HEK293T (cell line): ENCODE results near the gene TMEM154.

Experiments used
- CTCF ChIA-PET: fragments of 350-600 bp; formaldehyde crosslinking; extraction: SDS; loops from one replicate; lab custom pipeline; 2021; ENCODE audit warnings: antibody characterized with exemption, inconsistent platforms; lab: Yijun Ruan, JAX
- POLR2A ChIA-PET: fragments of 350-600 bp; formaldehyde crosslinking; extraction: SDS; loops from one replicate; lab custom pipeline; 2020; ENCODE audit warnings: antibody characterized with exemption, inconsistent platforms; lab: Yijun Ruan, JAX
- DNase-seq: peaks from one replicate; pipeline ENCODE4 v3.0.0; 2012; ENCODE audit warnings: mixed read lengths; ENCODE audit errors: extremely low spot score
- ARNT ChIP-seq: fragments of 450-650 bp; IDR thresholded peaks from 2 replicates; pipeline ENCODE4 v1.6.1; 2017; ENCODE audit warnings: mild to moderate bottlenecking
- BHLHE40 ChIP-seq: fragments of 450-650 bp; IDR thresholded peaks from 2 replicates; pipeline ENCODE4 v1.6.1; 2016; ENCODE audit warnings: mild to moderate bottlenecking, moderate library complexity, borderline replicate concordance
- CTBP1 ChIP-seq: fragments of 450-650 bp; IDR thresholded peaks from 2 replicates; pipeline ENCODE4 v1.6.1; 2016; ENCODE audit warnings: borderline replicate concordance
- ELF4 ChIP-seq: fragments of 450-650 bp; IDR thresholded peaks from 2 replicates; pipeline ENCODE4 v1.6.1; 2017; ENCODE audit warnings: antibody characterized with exemption
- FOXA1 ChIP-seq: fragments of 450-650 bp; IDR thresholded peaks from 2 replicates; pipeline ENCODE4 v1.6.1; 2016; ENCODE audit warnings: mild to moderate bottlenecking
- FOXK2 ChIP-seq: fragments of 450-650 bp; IDR thresholded peaks from 2 replicates; pipeline ENCODE4 v1.6.1; 2016; ENCODE audit warnings: mild to moderate bottlenecking
- FOXM1 ChIP-seq: fragments of 450-650 bp; IDR thresholded peaks from 2 replicates; pipeline ENCODE4 v1.6.1; 2017; ENCODE audit warnings: mild to moderate bottlenecking, borderline replicate concordance
- HDGF ChIP-seq: fragments of 450-650 bp; IDR thresholded peaks from 2 replicates; pipeline ENCODE4 v1.6.1; 2017; ENCODE audit warnings: antibody characterized with exemption, borderline replicate concordance
- L3MBTL2 ChIP-seq: fragments of 450-650 bp; conservative IDR thresholded peaks from 2 replicates; pipeline ENCODE4 v1.6.1; 2016; ENCODE audit warnings: mild to moderate bottlenecking
- LEF1 ChIP-seq: fragments of 450-650 bp; IDR thresholded peaks from 2 replicates; pipeline ENCODE4 v1.6.1; 2017; ENCODE audit warnings: mild to moderate bottlenecking, borderline replicate concordance
- NFRKB ChIP-seq: fragments of 450-650 bp; IDR thresholded peaks from 2 replicates; pipeline ENCODE4 v1.6.1; 2016; ENCODE audit warnings: mild to moderate bottlenecking, moderate library complexity
- SP1 ChIP-seq: fragments of 450-650 bp; IDR thresholded peaks from 2 replicates; pipeline ENCODE4 v1.6.1; 2017
- SUZ12 ChIP-seq: fragments of 450-650 bp; IDR thresholded peaks from 2 replicates; pipeline ENCODE4 v1.6.1; 2016; ENCODE audit warnings: mild to moderate bottlenecking
- TARDBP ChIP-seq: fragments of 450-650 bp; IDR thresholded peaks from 2 replicates; pipeline ENCODE4 v1.6.1; 2016
- ZNF384 ChIP-seq: fragments of 450-650 bp; IDR thresholded peaks from 2 replicates; pipeline ENCODE4 v1.6.1; 2016
- TF ChIP-seq, protein P1 (sequence below): fragments of 450-650 bp; IDR thresholded peaks from 2 replicates; pipeline ENCODE4 v1.6.1; 2016

The TMEM154 gene

DNA sequence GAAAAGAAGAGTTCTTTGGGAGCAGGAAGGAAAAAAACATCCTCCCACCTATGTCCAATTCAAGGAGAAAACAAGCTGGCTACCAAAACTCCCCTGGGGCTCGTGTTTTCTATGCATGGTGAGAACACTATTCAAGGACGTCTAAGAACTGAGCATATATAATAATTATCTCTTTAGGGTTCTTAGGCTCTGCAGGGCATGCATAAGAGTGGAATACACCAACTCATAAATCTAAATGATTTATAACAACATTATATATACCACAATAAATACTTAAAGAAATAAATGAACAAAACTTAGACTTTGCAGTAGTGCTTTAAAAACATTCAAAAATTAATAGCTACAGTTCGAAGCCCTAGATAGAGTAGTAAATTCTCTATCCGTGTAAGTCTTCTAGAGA is 19.5 kb upstream of the TMEM154 start:
- TF ChIP-seq, protein P1, sequence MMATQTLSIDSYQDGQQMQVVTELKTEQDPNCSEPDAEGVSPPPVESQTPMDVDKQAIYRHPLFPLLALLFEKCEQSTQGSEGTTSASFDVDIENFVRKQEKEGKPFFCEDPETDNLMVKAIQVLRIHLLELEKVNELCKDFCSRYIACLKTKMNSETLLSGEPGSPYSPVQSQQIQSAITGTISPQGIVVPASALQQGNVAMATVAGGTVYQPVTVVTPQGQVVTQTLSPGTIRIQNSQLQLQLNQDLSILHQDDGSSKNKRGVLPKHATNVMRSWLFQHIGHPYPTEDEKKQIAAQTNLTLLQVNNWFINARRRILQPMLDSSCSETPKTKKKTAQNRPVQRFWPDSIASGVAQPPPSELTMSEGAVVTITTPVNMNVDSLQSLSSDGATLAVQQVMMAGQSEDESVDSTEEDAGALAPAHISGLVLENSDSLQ: peak; percentile 64; the same call in 1 of the 2 replicates
- TF ChIP-seq NFRKB (no peak), FOXK2 (no peak)
- DNase-seq: no peak
- POLR2A ChIA-PET: no interaction called here
- CTCF ChIA-PET: interaction anchor here (0.6 kb wide), 1 partner anchor 463 kb away, joined by 3 read pairs; no protein-coding TSS in a partner anchor

DNA sequence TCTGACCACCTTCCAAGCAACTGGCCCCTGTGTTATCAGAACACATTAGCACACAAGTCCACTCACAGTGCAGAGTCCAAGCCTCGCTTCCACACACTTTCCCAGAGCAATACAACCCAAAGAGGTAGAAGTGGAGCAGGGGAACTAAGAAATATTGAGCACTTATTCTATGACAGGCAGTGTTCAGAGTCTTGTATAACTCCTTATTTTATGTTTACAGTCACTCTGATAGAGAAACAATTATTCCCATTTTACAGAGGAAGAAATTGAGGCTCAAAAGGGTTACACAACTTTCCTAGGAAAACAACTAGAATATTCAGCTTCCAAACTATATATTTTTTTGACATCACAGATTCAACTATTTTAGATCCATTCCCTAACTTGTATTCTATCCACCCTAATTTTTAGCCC is 18.3 kb upstream of the TMEM154 start:
- TF ChIP-seq FOXK2 (no peak), FOXM1 (no peak), TARDBP (no peak), HDGF (no peak), ARNT (no peak), LEF1 (no peak), ZNF384 (no peak), NFRKB (no peak), L3MBTL2 (no peak), CTBP1 (no peak), ELF4 (no peak), SP1 (no peak), BHLHE40 (no peak), SUZ12 (no peak), FOXA1 (no peak)
- TF ChIP-seq, protein P1: no peak
- ChIA-PET CTCF (no interaction called here), POLR2A (no interaction called here)
- DNase-seq: no peak

DNA sequence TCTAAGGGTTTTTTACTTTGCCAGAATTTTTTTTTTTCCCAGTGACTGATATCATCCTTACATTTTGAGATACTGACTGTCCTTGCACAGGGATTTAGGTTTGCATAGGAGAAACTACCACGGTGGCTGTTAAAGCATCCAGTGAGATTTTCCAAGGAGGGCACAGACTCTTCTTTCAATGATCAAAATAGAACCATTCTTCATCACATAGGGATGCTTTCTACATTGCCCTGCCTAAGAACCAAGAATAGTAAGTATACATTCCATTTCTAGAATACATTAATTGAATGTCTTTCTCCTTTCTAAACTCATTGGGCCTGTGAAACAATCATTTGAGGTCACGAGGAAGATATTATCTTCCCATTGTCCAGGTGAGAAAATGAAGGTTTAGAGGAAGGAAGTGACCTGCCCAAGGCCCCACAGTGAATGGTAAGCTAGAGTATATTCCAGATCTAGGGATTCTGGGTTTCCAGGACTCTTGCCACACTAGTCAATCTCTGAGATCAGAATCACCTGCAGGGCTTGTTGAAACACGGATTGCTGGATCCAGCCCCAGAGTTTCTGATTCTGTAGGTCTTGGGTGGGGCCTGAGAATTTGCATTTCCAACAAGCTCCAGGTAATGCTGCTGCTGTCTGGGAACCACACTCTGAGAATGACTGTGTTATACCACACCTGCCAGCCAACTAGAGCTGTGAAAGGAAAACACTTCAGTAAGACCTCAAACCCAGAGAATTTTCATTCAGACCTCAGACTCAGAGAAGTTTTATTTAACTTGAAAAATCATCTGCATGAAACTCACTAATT is 17.7 kb upstream of the TMEM154 start:
- DNase-seq: no peak
- TF ChIP-seq ARNT (no peak), ZNF384 (no peak), HDGF (no peak), FOXA1 (no peak), L3MBTL2 (no peak), CTBP1 (no peak), SP1 (no peak), SUZ12 (no peak), BHLHE40 (no peak), ELF4 (no peak), NFRKB (no peak)
- TF ChIP-seq, protein P1: no peak
- ChIA-PET CTCF (no interaction called here), POLR2A (no interaction called here)

DNA sequence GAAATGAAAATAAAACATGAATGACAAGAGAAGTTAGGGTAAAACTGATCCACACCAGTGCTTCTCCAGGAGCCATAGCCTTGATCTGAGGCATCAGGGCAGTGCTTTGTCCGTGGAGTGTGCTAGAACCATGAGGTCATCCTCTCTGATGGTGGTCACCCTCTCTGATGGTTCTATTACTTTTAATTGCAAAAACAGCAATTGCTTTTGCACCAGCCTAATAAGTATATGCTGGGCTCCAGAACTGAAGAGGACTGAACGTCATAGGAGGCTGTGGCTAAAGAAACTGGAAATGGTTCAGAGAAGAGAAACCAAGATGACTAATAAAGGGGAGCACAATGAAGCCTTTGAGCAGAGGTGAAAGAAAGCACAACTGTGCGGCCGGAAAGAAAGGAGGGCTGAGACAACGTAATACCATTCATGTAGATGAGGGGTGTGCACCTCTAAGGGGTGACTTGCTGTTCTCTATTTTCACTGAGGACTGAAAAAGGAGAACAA is 17.0 kb upstream of the TMEM154 start:
- no peak for DNase-seq
- ChIA-PET POLR2A (no interaction called here), CTCF (no interaction called here)
- TF ChIP-seq FOXA1 (no peak), ZNF384 (no peak), NFRKB (no peak), SUZ12 (no peak), FOXK2 (no peak), ELF4 (no peak), LEF1 (no peak), L3MBTL2 (no peak), FOXM1 (no peak), TARDBP (no peak), CTBP1 (no peak), ARNT (no peak), SP1 (no peak), HDGF (no peak), BHLHE40 (no peak)
- TF ChIP-seq, protein P1: no peak

DNA sequence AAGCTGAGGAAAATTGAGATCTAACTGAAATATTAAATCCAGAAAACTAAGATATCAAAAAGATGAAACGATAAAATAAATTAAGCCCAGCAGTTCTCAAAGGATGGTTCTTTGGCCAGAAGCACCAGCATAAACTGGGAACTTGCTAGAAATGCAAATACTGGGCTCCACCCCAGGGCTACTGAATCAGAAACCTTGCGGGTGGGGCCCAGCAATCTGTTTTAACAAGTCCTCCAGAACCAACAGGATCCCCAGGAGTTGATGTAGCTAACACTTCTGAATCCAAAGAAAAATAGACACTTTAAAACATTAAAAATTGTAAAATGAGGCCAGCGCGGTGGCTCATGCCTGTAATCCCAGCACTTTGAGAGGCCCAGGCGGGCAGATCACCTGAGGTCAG is 14.1 kb upstream of the TMEM154 start:
- TF ChIP-seq NFRKB: no peak
- TF ChIP-seq CTBP1: no peak
- no peak for TF ChIP-seq TARDBP
- CTCF ChIA-PET: interaction anchor here (0.7 kb wide), 1 partner anchor 12 kb away, joined by 3 read pairs; no protein-coding TSS in a partner anchor
- no peak for DNase-seq
- POLR2A ChIA-PET: no interaction called here

DNA sequence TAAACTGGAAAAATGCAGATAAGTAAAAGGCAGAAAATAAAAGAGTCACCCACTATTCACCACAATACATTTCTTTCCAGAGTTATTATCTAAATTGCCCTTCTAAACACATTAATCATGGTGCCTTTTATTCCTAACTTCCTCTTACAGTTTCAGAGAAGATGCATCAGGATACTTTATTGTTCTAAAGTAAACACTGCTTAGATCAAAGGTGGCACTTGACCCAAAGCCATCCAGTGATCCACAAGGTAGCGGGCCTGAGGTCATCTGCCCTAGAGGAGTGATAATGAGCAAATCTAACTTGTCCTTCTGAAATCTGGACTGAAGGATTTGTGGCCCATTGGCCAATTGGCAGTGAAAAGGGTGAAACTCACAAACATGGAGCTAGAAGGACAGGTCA is 12.0 kb upstream of the TMEM154 start:
- DNase-seq: no peak
- CTCF ChIA-PET: no interaction called here
- POLR2A ChIA-PET: no interaction called here
- TF ChIP-seq HDGF: no peak
- TF ChIP-seq L3MBTL2: no peak
- no peak for TF ChIP-seq ELF4
- TF ChIP-seq BHLHE40: no peak
- TF ChIP-seq TARDBP: no peak
- TF ChIP-seq, protein P1: no peak
- no peak for TF ChIP-seq ARNT
- TF ChIP-seq FOXA1: no peak
- no peak for TF ChIP-seq CTBP1
- no peak for TF ChIP-seq LEF1
- no peak for TF ChIP-seq NFRKB
- TF ChIP-seq ZNF384: no peak
- TF ChIP-seq SP1: no peak
- no peak for TF ChIP-seq FOXM1
- TF ChIP-seq SUZ12: no peak
- TF ChIP-seq FOXK2: no peak
